ENCODE data around the gene RIMBP2. TPM values are rescaled to one million over a fixed set of nuclear protein-coding genes. Genes with fewer than 3 reads are reported as not detected.
"Not testable (repeated sequence)": the region's sequence is repeated elsewhere in the genome, so short reads cannot be mapped to it uniquely, and the experiment has no call there.

The RIMBP2 gene
- total and polyA plus RNA-seq, 9 donors, result 1.1 to 16.2 (median 3.5) TPM

- 86 to 93% (median 93%) methylated on average over 35 to 37 of the region's 37 CpGs for WGBS, 3 donors
Measured at GRCh38 chr12:130649101-130650045, 66.7 kb downstream of the RIMBP2 start.

GRCh38 chr12:130647814-130648213 is 68.3 kb downstream of the RIMBP2 start:
- Histone ChIP-seq H3K27me3 (no peaks in the 10 kb centered on the region), H3K9me3 (no peaks in the 10 kb centered on the region)

More at GRCh38 chr12:130649101-130650045, 66.7 kb downstream of the RIMBP2 start:
- no peak overlapping the region for H3K4me3 ChIP-seq
- H3K27me3 ChIP-seq, result no peaks in the 10 kb centered on the region
- TF ChIP-seq CTCF (IDR thresholded peaks at IDR 0.05) (no peak), EP300 (IDR thresholded peaks at IDR 0.05) (no peak), POLR2A (IDR thresholded peaks at IDR 0.05) (no peak)
- DNase-seq, result no peak
- no peaks in the 10 kb centered on the region for H3K4me1 ChIP-seq (ENCODE audit: insufficient read depth)
- H3K36me3 ChIP-seq, result no peaks in the 10 kb centered on the region
- no peak overlapping the region for H3K27ac ChIP-seq
- intact Hi-C loops (cut with DNase I), result no loop called here
- H3K9me3 ChIP-seq, result no peaks in the 10 kb centered on the region

GRCh38 chr12:130646716-130647370 is 69.3 kb downstream of the RIMBP2 start:
- H3K4me3 ChIP-seq, result no peak overlapping the region
- no peaks in the 10 kb centered on the region for H3K27me3 ChIP-seq
- H3K27ac ChIP-seq, result no peak overlapping the region
- H3K36me3 ChIP-seq, result no peaks in the 10 kb centered on the region
- DNase-seq, result no peak
- H3K4me1 ChIP-seq (ENCODE audit: insufficient read depth), result no peaks in the 10 kb centered on the region
- WGBS, 3 donors, result 81 to 85% (median 83%) methylated on average over 16 of the region's 16 CpGs
- intact Hi-C loops (cut with DNase I), result no loop called here
- no peaks in the 10 kb centered on the region for H3K9me3 ChIP-seq
- no peak for TF ChIP-seq POLR2A (IDR thresholded peaks at IDR 0.05)
- TF ChIP-seq CTCF (IDR thresholded peaks at IDR 0.05), result no peak
- no peak for TF ChIP-seq EP300 (IDR thresholded peaks at IDR 0.05)

More at GRCh38 chr12:130647814-130648213, 68.3 kb downstream of the RIMBP2 start:
- no peaks in the 10 kb centered on the region for H3K36me3 ChIP-seq
- H3K4me1 ChIP-seq (ENCODE audit: insufficient read depth), result no peaks in the 10 kb centered on the region
- intact Hi-C loops (cut with DNase I), result no loop called here
- no peak overlapping the region for H3K4me3 ChIP-seq
- no peak overlapping the region for H3K27ac ChIP-seq
- TF ChIP-seq CTCF (IDR thresholded peaks at IDR 0.05) (no peak), EP300 (IDR thresholded peaks at IDR 0.05) (no peak), POLR2A (IDR thresholded peaks at IDR 0.05) (no peak)
- no peak for DNase-seq
- 80 to 84% (median 82%) methylated on average over 13 of the region's 13 CpGs for WGBS, 3 donors

GRCh38 chr12:130646191-130646590 is 69.9 kb downstream of the RIMBP2 start:
- H3K9me3 ChIP-seq; H3K27ac ChIP-seq; H3K27me3 ChIP-seq; H3K4me3 ChIP-seq; H3K4me1 ChIP-seq (ENCODE audit: insufficient read depth); H3K36me3 ChIP-seq; intact Hi-C loops (cut with DNase I): not testable (repeated sequence)
- 59 to 70% (median 65%) methylated on average over 4 of the region's 4 CpGs for WGBS, 3 donors
- peak in 1 of 5 donors; percentile 15 for DNase-seq
